HFFc6 (cell line): ENCODE measurements around the gene GRK3. TPM values are rescaled to one million over a fixed set of nuclear protein-coding genes. Genes with fewer than 3 reads are reported as not detected.

Experiments used
- DNase-seq: peaks from one replicate; pipeline ENCODE4 v3.0.0-alpha.2; 2018
- H3K27ac Mint-ChIP-seq: 2 replicates; pipeline ENCODE4 v1.8.0; 2020; ENCODE audit warnings: mild to moderate bottlenecking, mixed read lengths
- H3K27me3 Mint-ChIP-seq: 2 replicates; pipeline ENCODE4 v1.8.0; 2021; ENCODE audit warnings: mild to moderate bottlenecking, moderate library complexity, mixed read lengths; ENCODE audit not compliant: insufficient read depth
- H3K36me3 Mint-ChIP-seq: 2 replicates; pipeline ENCODE4 v1.8.0; 2021; ENCODE audit warnings: low read depth, mixed read lengths
- H3K4me1 Mint-ChIP-seq: 2 replicates; pipeline ENCODE4 v1.8.0; 2020; ENCODE audit warnings: low read depth, mixed read lengths
- H3K4me3 Mint-ChIP-seq: 2 replicates; pipeline ENCODE4 v1.8.0; 2020; ENCODE audit warnings: mild to moderate bottlenecking, moderate library complexity, mixed read lengths
- H3K9me3 Mint-ChIP-seq: 2 replicates; pipeline ENCODE4 v1.8.0; 2020; ENCODE audit warnings: mild to moderate bottlenecking, mixed read lengths
- CTCF ChIP-seq: fragments of 200-600 bp; sonication (generic); IDR thresholded peaks from 2 replicates; pipeline ENCODE4 v1.5.0; 2021; ENCODE audit warnings: antibody characterized with exemption, mild to moderate bottlenecking
- total RNA-seq, 6 experiments: library from RNA; stranded (reverse); fragmentation: NEBNext Ultra II Directional; extraction: Animal tissue kit (Norgen Biotek cat#: 25700); gene quantifications; 2 replicates in 1 of 6; 3 replicates in 5 of 6; pipeline ENCODE4 v1.2.3, GENCODE V29; 2021

Gene GRK3
- total RNA-seq, 6 experiments from 2014 or later = 0.05 TPM; not detected in 5

GRCh38 chr22:25695146-25695545 lies 130.7 kb downstream of the GRK3 start:
- Mint-ChIP-seq H3K4me3 (no peak overlapping the region), H3K9me3 (peaks cover 33% of the 10 kb centered on the region; the same call in 1 of the 2 replicates), H3K27me3 (peaks cover 9% of the 10 kb centered on the region), H3K27ac (no peak overlapping the region), H3K36me3 (no peaks in the 10 kb centered on the region), H3K4me1 (no peaks in the 10 kb centered on the region)
- no peak for DNase-seq
- no peak for TF ChIP-seq CTCF

GRCh38 chr22:25696763-25697162 lies 132.3 kb downstream of the GRK3 start:
- peaks cover 7% of the 10 kb centered on the region for H3K27me3 Mint-ChIP-seq
- DNase-seq = no peak
- H3K36me3 Mint-ChIP-seq = no peaks in the 10 kb centered on the region
- H3K27ac Mint-ChIP-seq = no peak overlapping the region
- no peak for TF ChIP-seq CTCF
- no peaks in the 10 kb centered on the region for H3K4me1 Mint-ChIP-seq
- H3K9me3 Mint-ChIP-seq = peaks cover 34% of the 10 kb centered on the region; the same call in 1 of the 2 replicates
- H3K4me3 Mint-ChIP-seq = no peak overlapping the region

- no peak for DNase-seq
- Mint-ChIP-seq H3K27ac (no peak overlapping the region), H3K9me3 (peaks cover 34% of the 10 kb centered on the region; the same call in 1 of the 2 replicates), H3K27me3 (peaks cover 7% of the 10 kb centered on the region), H3K4me1 (no peaks in the 10 kb centered on the region), H3K36me3 (no peaks in the 10 kb centered on the region), H3K4me3 (no peak overlapping the region)
- no peak for TF ChIP-seq CTCF
Measured at GRCh38 chr22:25697181-25697664, 132.7 kb downstream of the GRK3 start.

GRCh38 chr22:25697978-25698377 lies 133.5 kb downstream of the GRK3 start:
- Mint-ChIP-seq H3K27ac (no peak overlapping the region), H3K4me3 (no peak overlapping the region), H3K9me3 (peaks cover 27% of the 10 kb centered on the region; the same call in 1 of the 2 replicates), H3K27me3 (peaks cover 7% of the 10 kb centered on the region), H3K36me3 (no peaks in the 10 kb centered on the region), H3K4me1 (no peaks in the 10 kb centered on the region)
- no peak for TF ChIP-seq CTCF
- DNase-seq = no peak

- no peak for TF ChIP-seq CTCF
- Mint-ChIP-seq H3K4me1 (no peaks in the 10 kb centered on the region), H3K4me3 (no peak overlapping the region), H3K9me3 (peaks cover 27% of the 10 kb centered on the region; the same call in 1 of the 2 replicates), H3K27me3 (peaks cover 7% of the 10 kb centered on the region), H3K27ac (no peak overlapping the region), H3K36me3 (no peaks in the 10 kb centered on the region)
- DNase-seq = no peak
Measured at GRCh38 chr22:25698461-25698860, 134.0 kb downstream of the GRK3 start.

- no peak for DNase-seq
- Mint-ChIP-seq H3K4me3 (no peak overlapping the region), H3K27ac (no peak overlapping the region), H3K9me3 (peaks cover 27% of the 10 kb centered on the region; the same call in 1 of the 2 replicates), H3K4me1 (no peaks in the 10 kb centered on the region), H3K36me3 (no peaks in the 10 kb centered on the region), H3K27me3 (peaks cover 7% of the 10 kb centered on the region)
- TF ChIP-seq CTCF = no peak
Measured at GRCh38 chr22:25698978-25699377, 134.5 kb downstream of the GRK3 start.
